GM10266 (cell line): Measurements from ENCODE around the gene CSMD2.

Experiments
- DNase-seq: peaks from one replicate; pipeline ENCODE4 v3.0.0; 2012; ENCODE audit errors: extremely low spot score
- TF ChIP-seq, protein P1 (sequence below): IDR thresholded peaks from 2 replicates; pipeline ENCODE4 v1.5.1; 2012; ENCODE audit warnings: mild to moderate bottlenecking, low read depth; ENCODE audit not compliant: control insufficient read depth, insufficient read depth; ENCODE audit errors: missing control alignments

CSMD2 gene

DNA sequence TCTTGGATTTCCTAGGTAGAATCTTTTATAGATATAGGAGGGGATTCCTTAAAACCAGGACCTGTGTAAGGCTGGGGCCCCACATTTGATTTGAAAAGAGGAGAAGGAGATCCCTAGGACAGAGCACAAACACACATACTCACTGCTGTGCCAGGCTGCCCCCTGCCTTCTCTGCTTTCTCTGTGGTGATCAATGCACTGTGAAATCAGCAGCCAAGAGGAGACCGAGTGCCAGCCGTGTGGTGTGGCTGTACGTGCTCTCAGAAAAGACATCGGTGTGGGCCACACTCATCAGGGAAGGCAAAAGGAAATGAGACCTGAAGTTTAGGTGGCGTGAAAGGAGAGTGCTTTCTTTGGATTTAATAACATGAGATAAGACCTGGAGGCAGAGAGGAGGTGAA, 498.4 kb downstream of the CSMD2 start:
- TF ChIP-seq, protein P1, sequence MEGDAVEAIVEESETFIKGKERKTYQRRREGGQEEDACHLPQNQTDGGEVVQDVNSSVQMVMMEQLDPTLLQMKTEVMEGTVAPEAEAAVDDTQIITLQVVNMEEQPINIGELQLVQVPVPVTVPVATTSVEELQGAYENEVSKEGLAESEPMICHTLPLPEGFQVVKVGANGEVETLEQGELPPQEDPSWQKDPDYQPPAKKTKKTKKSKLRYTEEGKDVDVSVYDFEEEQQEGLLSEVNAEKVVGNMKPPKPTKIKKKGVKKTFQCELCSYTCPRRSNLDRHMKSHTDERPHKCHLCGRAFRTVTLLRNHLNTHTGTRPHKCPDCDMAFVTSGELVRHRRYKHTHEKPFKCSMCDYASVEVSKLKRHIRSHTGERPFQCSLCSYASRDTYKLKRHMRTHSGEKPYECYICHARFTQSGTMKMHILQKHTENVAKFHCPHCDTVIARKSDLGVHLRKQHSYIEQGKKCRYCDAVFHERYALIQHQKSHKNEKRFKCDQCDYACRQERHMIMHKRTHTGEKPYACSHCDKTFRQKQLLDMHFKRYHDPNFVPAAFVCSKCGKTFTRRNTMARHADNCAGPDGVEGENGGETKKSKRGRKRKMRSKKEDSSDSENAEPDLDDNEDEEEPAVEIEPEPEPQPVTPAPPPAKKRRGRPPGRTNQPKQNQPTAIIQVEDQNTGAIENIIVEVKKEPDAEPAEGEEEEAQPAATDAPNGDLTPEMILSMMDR: no peak

DNA sequence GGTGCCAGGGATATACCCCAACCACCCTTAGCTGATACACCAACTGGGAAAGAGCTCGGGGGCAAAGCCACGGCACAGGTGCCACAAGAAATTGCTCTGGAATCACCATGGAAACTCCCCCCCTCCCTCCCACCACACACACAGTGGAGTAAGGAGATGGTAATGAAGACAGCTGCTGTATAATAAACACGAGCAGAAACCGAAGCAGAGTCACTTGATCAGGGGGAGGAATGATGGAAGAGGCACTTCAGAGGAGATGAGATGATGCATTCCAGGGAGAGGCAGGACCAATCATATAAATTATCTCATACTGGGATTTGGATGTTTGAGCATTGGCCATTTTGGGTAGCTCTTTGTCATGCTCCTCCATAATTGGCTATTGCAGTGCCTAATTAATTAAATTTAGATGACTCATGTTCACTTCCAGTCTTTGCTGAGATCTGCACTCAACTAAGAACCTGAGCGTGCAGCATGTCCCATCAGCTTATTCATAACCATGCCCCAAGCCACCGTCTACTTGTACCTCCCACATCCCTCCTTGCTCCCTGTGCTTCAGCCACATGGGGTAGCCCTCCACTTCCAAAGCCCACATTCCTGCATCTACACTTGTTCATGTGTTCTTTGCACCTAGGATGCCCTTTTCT, 503.1 kb downstream of the CSMD2 start:
- TF ChIP-seq, protein P1: no peak

More for the DNA sequence above, 498.4 kb downstream of the CSMD2 start:
- no peak for DNase-seq

DNA sequence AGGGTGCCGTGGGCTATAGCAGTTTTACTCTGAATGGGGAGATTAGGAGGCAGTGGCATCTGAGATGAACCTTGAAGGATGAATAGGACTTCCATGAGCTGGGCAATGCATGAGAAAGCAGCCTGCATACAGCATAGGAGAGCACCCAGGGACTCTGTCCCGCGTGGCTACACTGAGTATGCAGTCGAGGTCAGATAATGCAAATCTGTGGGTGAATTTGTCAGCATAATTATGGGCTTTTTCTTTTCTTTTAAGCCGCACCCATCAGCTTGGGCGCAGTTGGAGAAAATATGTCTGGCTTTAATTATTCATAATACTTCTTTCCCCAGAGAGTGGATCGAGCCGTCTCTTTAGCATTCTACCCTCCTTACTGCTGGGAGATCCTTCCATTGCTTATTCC, 504.1 kb downstream of the CSMD2 start:
- DNase-seq: no peak
- TF ChIP-seq, protein P1: no peak

More for the DNA sequence above, 503.1 kb downstream of the CSMD2 start:
- DNase-seq: no peak

DNA sequence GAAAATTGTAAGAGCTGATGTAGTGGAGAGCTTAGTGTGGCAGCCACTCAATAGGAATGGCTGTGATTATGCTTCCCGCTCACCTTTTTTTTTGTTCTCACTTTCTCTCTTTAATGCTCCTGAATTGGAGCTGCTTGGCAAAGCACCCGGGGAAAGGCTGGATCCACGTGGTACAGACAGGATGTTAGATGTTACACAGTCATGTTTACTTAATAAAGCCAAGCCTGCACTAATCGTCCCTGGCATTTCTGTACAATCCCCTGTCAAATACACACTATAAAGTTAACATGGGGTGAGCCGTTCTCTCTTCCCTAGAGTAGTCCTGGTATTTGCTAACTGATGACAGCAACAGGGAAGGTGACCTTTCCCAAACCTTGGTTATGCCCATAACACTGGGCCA, 504.8 kb downstream of the CSMD2 start:
- DNase-seq: no peak
- TF ChIP-seq, protein P1: no peak

DNA sequence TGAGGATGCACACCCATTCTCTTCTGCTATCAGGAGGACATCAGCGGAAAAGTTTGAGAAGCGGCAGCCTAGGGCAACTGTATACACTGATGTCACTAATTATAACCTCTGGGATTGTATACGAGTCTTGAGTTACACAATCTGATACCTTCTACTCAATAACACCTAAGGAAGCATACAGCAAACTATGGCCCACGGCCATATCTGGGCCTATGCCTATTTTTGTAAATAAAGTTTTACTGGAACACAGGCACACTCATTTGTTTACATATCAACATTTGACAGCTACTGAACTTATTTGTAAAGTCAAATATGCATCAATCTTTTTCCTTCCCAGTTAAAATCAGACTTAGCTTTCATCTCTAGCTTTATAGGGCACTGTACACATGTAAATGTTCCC, 505.4 kb downstream of the CSMD2 start:
- no peak for DNase-seq
- TF ChIP-seq, protein P1: no peak

DNA sequence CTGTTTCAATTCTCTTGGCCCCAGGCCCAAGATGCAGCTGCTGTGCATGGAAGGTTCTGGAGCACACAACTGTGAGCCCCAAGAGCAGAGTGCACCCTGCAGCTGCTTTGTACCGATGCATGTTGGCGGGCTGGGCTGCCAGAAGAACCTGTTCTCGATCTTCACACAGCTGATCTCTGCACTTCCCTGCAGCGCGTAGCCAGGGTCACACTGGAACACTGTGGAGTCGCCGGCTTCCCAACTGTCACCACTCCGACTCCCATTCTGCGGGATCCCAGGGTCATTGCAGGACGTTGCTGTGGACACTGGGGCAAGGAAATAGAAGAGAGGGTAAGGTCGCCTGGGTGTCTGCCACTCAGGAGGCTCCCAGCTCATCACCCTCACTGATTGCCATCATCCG, 507.2 kb downstream of the CSMD2 start:
- TF ChIP-seq, protein P1: no peak
- DNase-seq: no peak

DNA sequence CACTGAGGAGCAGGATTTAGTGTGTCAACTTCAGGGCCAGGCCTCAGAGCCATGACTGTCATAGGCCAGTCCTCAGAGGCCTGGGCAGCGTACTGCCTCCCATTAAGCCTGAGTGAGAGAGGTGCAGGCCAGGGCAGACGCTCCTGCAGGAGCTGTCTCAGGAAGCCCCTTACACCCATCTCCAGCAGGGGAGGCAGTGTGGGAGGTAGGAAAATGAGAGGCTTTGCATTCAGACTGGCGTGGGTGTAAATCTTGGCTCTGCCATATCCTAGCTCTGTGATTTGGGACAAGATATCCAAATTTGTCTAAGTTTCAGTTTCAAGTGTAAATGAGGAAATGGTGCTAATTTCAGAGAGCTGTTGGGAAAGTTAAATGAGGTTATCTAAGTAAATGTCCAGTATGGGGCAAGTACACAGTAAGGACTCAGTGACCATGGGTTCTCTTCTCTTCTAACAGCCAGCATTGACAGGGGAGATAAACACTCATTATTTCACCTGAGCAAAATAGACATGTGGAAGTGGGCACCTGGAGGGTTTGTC, 508.5 kb downstream of the CSMD2 start:
- no peak for DNase-seq
- TF ChIP-seq, protein P1: no peak
